ENCODE measurements around the gene SPATA13.

SPATA13 gene

GRCh38 chr13:24141333-24141910 is 19.1 kb upstream of the SPATA13 start:
- no peak for DNase-seq (ENCODE audit: low read depth in 2 of 2, low spot score in 1 of 2)

- DNase-seq (ENCODE audit: low read depth in 2 of 2, low spot score in 1 of 2), result no peak
Observed at GRCh38 chr13:24142453-24142852, 18.1 kb upstream of the SPATA13 start.

- DNase-seq (ENCODE audit: low read depth in 2 of 2, low spot score in 1 of 2), result no peak
Observed at GRCh38 chr13:24142886-24143285, 17.6 kb upstream of the SPATA13 start.

DNA sequence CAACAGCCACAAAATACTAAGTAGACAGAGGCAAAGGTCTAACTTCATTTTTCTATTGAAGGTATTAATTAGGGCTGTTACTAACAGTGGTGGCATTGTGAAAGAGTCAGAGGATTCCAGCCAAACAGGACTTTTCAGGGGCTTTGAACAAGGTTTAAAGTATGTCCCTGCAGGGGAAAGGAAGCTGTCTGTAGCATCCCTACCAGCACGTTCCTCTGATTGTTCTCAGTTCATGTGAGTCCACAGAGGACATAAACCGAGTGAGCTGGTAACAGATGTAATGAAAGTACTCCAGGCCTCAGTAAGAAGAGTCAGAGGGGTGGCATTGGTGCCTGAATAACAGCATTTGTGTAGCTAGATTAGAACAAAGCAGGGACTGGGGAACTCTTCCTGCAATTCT is 15.3 kb upstream of the SPATA13 start:
- DNase-seq (ENCODE audit: low read depth in 2 of 2, low spot score in 1 of 2), result no peak

GRCh38 chr13:24145674-24146073 is 14.8 kb upstream of the SPATA13 start:
- no peak for DNase-seq (ENCODE audit: low read depth in 2 of 2, low spot score in 1 of 2)

DNA sequence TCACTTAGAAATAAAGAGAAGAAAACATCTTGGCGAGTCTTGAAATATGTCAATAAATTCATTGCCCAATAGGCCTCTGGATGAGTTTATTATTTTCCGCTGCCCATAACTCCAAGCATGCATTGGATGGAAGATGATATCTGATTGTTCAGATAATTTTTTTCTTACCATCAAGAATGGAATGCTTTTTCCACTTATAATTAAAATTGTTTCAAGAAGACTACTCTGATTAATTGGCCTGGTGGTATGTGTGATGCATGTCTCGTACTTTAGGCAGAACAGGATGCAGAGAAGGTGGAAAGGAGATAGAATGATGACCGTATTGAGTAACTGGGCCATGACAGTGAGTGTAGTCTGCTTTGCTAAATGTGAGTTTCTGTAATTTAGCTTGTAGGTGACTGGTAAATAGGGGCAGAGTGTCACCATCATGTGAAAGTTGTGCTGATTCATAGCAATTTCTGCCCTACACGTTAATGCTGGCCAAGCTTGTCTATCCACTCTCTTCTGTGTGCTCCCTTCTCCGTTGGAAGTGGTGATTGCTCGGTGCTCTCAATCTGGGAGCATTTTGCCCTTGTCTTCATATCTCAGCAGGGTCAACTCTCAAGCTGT is 13.5 kb upstream of the SPATA13 start:
- no peak for DNase-seq (ENCODE audit: low read depth in 2 of 2, low spot score in 1 of 2)

- DNase-seq (ENCODE audit: low read depth in 2 of 2, low spot score in 1 of 2), result no peak
Observed at GRCh38 chr13:24147570-24147963, 13.0 kb upstream of the SPATA13 start.

- DNase-seq (ENCODE audit: low read depth in 2 of 2, low spot score in 1 of 2), result no peak
Observed at GRCh38 chr13:24148414-24149235, 11.9 kb upstream of the SPATA13 start.

- DNase-seq (ENCODE audit: low read depth in 2 of 2, low spot score in 1 of 2), result no peak
Observed at GRCh38 chr13:24149246-24150032, 11.1 kb upstream of the SPATA13 start.

DNA sequence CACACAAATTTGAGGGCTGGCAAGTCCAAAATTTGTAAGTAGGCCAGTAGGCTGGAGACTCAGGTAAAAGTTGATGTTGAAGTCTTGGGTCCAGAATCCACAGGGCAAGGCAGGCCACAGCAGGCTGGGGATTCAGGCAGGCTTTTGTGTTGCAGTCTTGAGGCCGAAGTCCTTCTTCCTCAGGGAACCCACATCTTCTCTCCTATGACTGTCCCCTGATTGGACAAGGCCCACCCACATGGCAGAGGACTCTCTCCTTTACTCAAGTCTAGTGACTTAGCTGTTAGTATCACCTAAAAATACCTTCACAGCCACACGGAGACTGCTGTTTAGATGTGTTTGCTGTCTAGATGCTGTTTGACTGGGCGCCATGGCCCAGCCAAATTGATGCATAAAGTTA is 9.9 kb upstream of the SPATA13 start:
- no peak for DNase-seq (ENCODE audit: low read depth in 2 of 2, low spot score in 1 of 2)

GRCh38 chr13:24151864-24152263 is 8.7 kb upstream of the SPATA13 start:
- DNase-seq (ENCODE audit: low read depth in 2 of 2, low spot score in 1 of 2), result no peak

GRCh38 chr13:24152292-24153214 is 8.0 kb upstream of the SPATA13 start:
- no peak for DNase-seq (ENCODE audit: low read depth in 2 of 2, low spot score in 1 of 2)

DNA sequence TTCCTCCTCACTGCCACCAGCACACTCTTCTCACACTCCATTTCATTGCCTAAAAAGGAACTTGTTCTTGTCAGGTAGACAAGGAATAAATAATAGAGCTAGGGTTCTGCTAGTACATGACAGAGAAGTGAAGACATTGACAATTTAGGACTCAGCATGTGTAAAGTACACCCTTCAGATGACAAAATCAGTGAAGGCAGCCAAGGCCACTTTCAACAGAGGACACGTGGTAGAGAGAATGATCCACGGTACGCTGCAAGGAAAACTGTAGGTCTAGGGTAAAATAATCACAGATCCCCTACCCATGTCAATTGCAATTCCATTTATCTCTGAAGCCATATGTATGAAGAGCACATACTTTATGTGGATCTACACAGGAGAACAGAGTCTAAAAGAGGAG is 7.2 kb upstream of the SPATA13 start:
- no peak for DNase-seq (ENCODE audit: low read depth in 2 of 2, low spot score in 1 of 2)

GRCh38 chr13:24153979-24154701 is 6.4 kb upstream of the SPATA13 start:
- no peak for DNase-seq (ENCODE audit: low read depth in 2 of 2, low spot score in 1 of 2)

GRCh38 chr13:24159357-24159756 is 1.2 kb upstream of the SPATA13 start:
- no peak for DNase-seq (ENCODE audit: low read depth in 2 of 2, low spot score in 1 of 2)

- DNase-seq (ENCODE audit: low read depth in 2 of 2, low spot score in 1 of 2), result peak; percentile 6 to 21
Observed at GRCh38 chr13:24161010-24161775, 673 bp downstream of the SPATA13 start.

- DNase-seq (ENCODE audit: low read depth in 2 of 2, low spot score in 1 of 2), result no peak
Observed at GRCh38 chr13:24161980-24162525, 1.5 kb downstream of the SPATA13 start.

DNA sequence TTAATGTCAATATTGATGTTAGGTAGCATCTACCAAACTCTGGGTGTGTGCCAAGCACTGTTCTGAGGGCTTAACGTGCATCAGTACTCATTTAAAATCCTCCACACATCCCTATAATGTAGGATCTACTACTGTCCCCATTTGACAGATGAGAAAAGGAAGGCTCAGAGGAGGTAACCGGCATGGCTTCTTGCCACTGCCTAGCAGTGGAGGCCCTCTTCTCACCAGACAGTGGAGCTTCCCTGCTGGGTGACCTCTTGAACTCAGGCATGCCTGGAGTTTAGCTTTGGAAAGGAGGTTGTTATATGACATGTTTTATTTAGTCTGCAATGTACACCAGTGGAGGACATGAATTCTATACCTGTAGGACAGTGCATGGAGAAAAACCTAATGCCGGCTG is 2.1 kb downstream of the SPATA13 start:
- no peak for DNase-seq (ENCODE audit: low read depth in 2 of 2, low spot score in 1 of 2)

DNA sequence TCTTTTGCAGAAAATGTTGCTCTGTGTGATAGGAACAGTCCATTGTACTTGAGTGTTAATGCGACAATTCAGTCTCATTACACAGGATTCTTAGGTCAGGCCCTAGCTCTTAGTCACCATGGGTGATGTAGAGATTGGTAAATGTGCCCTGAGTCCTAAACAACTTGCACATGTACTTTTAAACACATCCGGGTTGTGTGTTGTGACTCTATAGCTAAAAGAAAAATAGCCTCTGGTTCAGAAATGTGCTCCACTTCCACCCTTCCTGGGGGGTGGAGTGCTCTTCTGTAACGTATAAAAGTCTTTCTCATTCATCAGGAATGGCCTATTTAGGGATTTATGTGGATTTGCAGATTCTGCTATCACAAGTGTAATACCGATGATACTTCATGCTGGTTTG is 5.2 kb downstream of the SPATA13 start:
- DNase-seq (ENCODE audit: low read depth in 2 of 2, low spot score in 1 of 2), result no peak
